Epithelial cell of proximal tubule (primary cell): ENCODE data around the gene ASTN2. TPM values are rescaled to one million over a fixed set of nuclear protein-coding genes. Genes with fewer than 3 reads are reported as not detected.

ENCODE experiments used
- DNase-seq: peaks from one replicate; pipeline ENCODE4 v3.0.0-alpha.2; 2011; ENCODE audit warnings: low read depth
- H3K4me3 ChIP-seq: 2 replicates; pipeline ENCODE4 v1.5.1; 2011; ENCODE audit warnings: low read depth, mild to moderate bottlenecking, low read length
- CTCF ChIP-seq: conservative IDR thresholded peaks from 2 replicates; pipeline ENCODE4 v1.5.1; 2012; ENCODE audit warnings: low read depth, mild to moderate bottlenecking, low read length
- total RNA-seq: library from RNA; depleted of rRNA; stranded (reverse); fragments of >200 nt; gene quantifications from 2 replicates; pipeline ENCODE4 v1.2.3, GENCODE V29; 2015

ASTN2 gene
- total RNA-seq, 1 donor from 2014 or later = 4.4 TPM

GRCh38 chr9:117136461-117136860 is 278.4 kb downstream of the ASTN2 start:
- TF ChIP-seq CTCF = no peak
- H3K4me3 ChIP-seq = no peak overlapping the region
- no peak for DNase-seq

DNA sequence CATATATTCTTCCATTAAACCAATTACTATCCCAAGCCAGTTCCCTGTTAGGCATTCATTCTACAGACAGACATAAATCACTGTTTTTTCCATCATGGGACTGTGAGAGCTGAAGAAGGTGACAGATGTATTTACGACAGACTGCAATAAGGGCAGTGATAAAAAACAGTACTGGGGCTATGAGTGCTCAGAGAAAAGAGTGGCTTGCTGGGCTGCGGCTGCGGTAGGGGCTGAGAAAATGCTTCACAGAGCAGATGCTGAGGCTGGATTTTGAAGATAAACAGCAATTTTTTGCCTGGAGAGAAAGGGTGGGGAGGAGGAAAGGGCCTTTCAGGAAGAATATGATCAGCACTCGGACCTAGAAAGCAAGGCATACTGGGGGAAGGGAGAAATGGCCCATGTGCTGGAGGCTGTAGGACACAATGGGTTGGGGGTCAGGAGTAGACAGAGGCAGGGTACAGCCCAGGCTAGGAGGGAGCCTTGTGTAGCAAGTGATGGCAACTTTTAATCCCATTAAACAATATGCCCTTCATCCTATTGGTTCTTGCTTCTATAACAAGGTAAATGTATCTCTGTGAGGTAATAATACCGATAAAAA is 279.3 kb downstream of the ASTN2 start:
- no peak for TF ChIP-seq CTCF
- no peak overlapping the region for H3K4me3 ChIP-seq

GRCh38 chr9:117134826-117135500 is 279.9 kb downstream of the ASTN2 start:
- H3K4me3 ChIP-seq = no peak overlapping the region
- DNase-seq = no peak
- TF ChIP-seq CTCF = no peak

More for the DNA sequence above, 279.3 kb downstream of the ASTN2 start:
- DNase-seq = no peak

GRCh38 chr9:117126871-117127270 is 288.0 kb downstream of the ASTN2 start:
- TF ChIP-seq CTCF = no peak
- no peak overlapping the region for H3K4me3 ChIP-seq
- no peak for DNase-seq

- H3K4me3 ChIP-seq = no peak overlapping the region
- TF ChIP-seq CTCF = no peak
- no peak for DNase-seq
Observed at GRCh38 chr9:117125531-117125930, 289.3 kb downstream of the ASTN2 start.

GRCh38 chr9:117123729-117124128 is 291.1 kb downstream of the ASTN2 start:
- no peak for TF ChIP-seq CTCF
- H3K4me3 ChIP-seq = no peak overlapping the region
- no peak for DNase-seq

- TF ChIP-seq CTCF = no peak
- no peak overlapping the region for H3K4me3 ChIP-seq
- DNase-seq = no peak
Observed at GRCh38 chr9:117122953-117123352, 291.9 kb downstream of the ASTN2 start.
